A549 (cell line): ENCODE measurements around the gene PROB1. TPM values are rescaled to one million over a fixed set of nuclear protein-coding genes. Genes with fewer than 3 reads are reported as not detected.
A peak's percentile ranks its signal among the peaks of the same experiment; 100 is the strongest.

Source experiments
- ATAC-seq, 2 experiments: fragments of 200-7000 bp in 1 of 2; fragments of >200 bp in 1 of 2; cut with Nextera tagmentation in 1 of 2; cut with Tn5 transposase in 1 of 2; 3 replicates each; pipeline versions ENCODE4 v1.8.0 to v1.9.1; 2018 to 2020; ENCODE audit warnings: mild to moderate bottlenecking in 1 of 2, moderate library complexity in 1 of 2
- CTCF ChIA-PET: fragments of 300-600 bp; sonication (Branson Sonifier 250); formaldehyde crosslinking; extraction: SDS; loops from one replicate; lab custom pipeline; 2021; ENCODE audit warnings: antibody characterized with exemption, inconsistent platforms; lab: Yijun Ruan, JAX
- POLR2A ChIA-PET: fragments of 350-600 bp; formaldehyde crosslinking; extraction: SDS; loops from one replicate; lab custom pipeline; 2021; ENCODE audit warnings: antibody characterized with exemption, inconsistent platforms; lab: Yijun Ruan, JAX
- DNase-seq, 2 experiments: peaks; one replicate each; pipeline versions ENCODE4 v3.0.0 to v3.0.0-alpha.2; 2011 to 2016; ENCODE audit warnings: low read depth in 1 of 2, low spot score in 1 of 2
- FAIRE-seq: peaks from 2 replicates; lab custom pipeline; 2011; peaks lifted over from hg19 to GRCh38; lab: Jason Lieb, UNC
- H3K27ac ChIP-seq, 2 experiments: fragments of >200 bp; sonication (Bioruptor Twin); formaldehyde crosslinking; 3 replicates each; pipeline ENCODE4 v1.5.1; 2016 to 2017
- H3K4me1 ChIP-seq: fragments of >200 bp; sonication (Bioruptor Twin); formaldehyde crosslinking; 3 replicates; pipeline ENCODE4 v1.6.1; 2016
- H3K4me2 ChIP-seq: fragments of >200 bp; sonication (Bioruptor Twin); formaldehyde crosslinking; 3 replicates; pipeline ENCODE4 v1.6.1; 2016
- H3K4me3 ChIP-seq: fragments of >200 bp; sonication (Bioruptor Twin); formaldehyde crosslinking; 3 replicates; pipeline ENCODE4 v1.5.1; 2016
- H3K9me3 ChIP-seq: fragments of >200 bp; sonication (Bioruptor Twin); formaldehyde crosslinking; 3 replicates; pipeline ENCODE4 v1.6.1; 2016
- BHLHE40 ChIP-seq: IDR thresholded peaks from 2 replicates; pipeline ENCODE4 v1.6.1; 2012; ENCODE audit warnings: low read depth, low read length, inconsistent platforms
- CBX2 ChIP-seq: fragments of 200-600 bp; sonication (generic); IDR thresholded peaks from 2 replicates; pipeline ENCODE4 v1.6.1; 2016; ENCODE audit warnings: low read depth, mild to moderate bottlenecking, borderline replicate concordance
- CHD4 ChIP-seq: fragments of 200-600 bp; sonication (generic); IDR thresholded peaks from 2 replicates; pipeline ENCODE4 v1.6.1; 2016; ENCODE audit warnings: antibody characterized with exemption, mild to moderate bottlenecking, borderline replicate concordance
- EHF ChIP-seq: fragments of 250-450 bp; sonication (Bioruptor Pico); IDR thresholded peaks from 2 replicates; pipeline ENCODE4 v1.5.0; 2020; ENCODE audit warnings: mild to moderate bottlenecking
- EHMT2 ChIP-seq: fragments of 200-600 bp; sonication (generic); IDR thresholded peaks from 2 replicates; pipeline ENCODE4 v1.6.1; 2016; ENCODE audit warnings: antibody characterized with exemption, low read depth, mild to moderate bottlenecking, moderate library complexity
- ESRRA ChIP-seq: fragments of 150-350 bp; IDR thresholded peaks from 2 replicates; pipeline ENCODE4 v1.6.1; 2014; ENCODE audit warnings: mild to moderate bottlenecking, low read length, borderline replicate concordance
- FOSB ChIP-seq: fragments of 250-450 bp; sonication (Bioruptor Pico); IDR thresholded peaks from 2 replicates; pipeline ENCODE4 v1.5.0; 2020; ENCODE audit warnings: mild to moderate bottlenecking, moderate library complexity
- FOSL2 ChIP-seq, 2 experiments: fragments of 450-650 bp in 1 of 2; fragments of >200 bp in 1 of 2; sonication (Bioruptor Twin) in 1 of 2; formaldehyde crosslinking; IDR thresholded peaks; 2 replicates each; pipeline versions ENCODE4 v1.5.0 to v1.6.1; 2016 to 2020; ENCODE audit warnings: mild to moderate bottlenecking in 1 of 2, moderate library complexity in 1 of 2
- FOXS1 ChIP-seq: fragments of 250-450 bp; sonication (Bioruptor Pico); IDR thresholded peaks from 2 replicates; pipeline ENCODE4 v1.5.0; 2020; ENCODE audit warnings: mild to moderate bottlenecking, moderate library complexity
- HOXA7 ChIP-seq: fragments of 250-450 bp; sonication (Bioruptor Pico); IDR thresholded peaks from 2 replicates; pipeline ENCODE4 v1.5.0; 2020; ENCODE audit warnings: mild to moderate bottlenecking, moderate library complexity
- JUN ChIP-seq, 2 experiments: fragments of >200 bp; sonication (Bioruptor Twin); formaldehyde crosslinking; IDR thresholded peaks; 2 replicates in 1 of 2; 3 replicates in 1 of 2; pipeline ENCODE4 v1.6.1; 2016 to 2017
- KDM5A ChIP-seq: fragments of 200-600 bp; sonication (generic); IDR thresholded peaks from 2 replicates; pipeline ENCODE4 v1.6.1; 2016; ENCODE audit warnings: antibody characterized with exemption, mild to moderate bottlenecking
- MAZ ChIP-seq: fragments of 150-350 bp; IDR thresholded peaks from 2 replicates; pipeline ENCODE4 v1.6.1; 2014; ENCODE audit warnings: antibody characterized with exemption, low read depth, low read length, borderline replicate concordance
- NPAS2 ChIP-seq: fragments of 250-450 bp; sonication (Bioruptor Pico); IDR thresholded peaks from 2 replicates; pipeline ENCODE4 v1.8.0; 2022; ENCODE audit warnings: mild to moderate bottlenecking, moderate library complexity, borderline replicate concordance
- NR3C1 ChIP-seq: fragments of >200 bp; sonication (Bioruptor Twin); formaldehyde crosslinking; IDR thresholded peaks from 3 replicates; pipeline ENCODE4 v1.6.1; 2017
- POLR2A ChIP-seq: IDR thresholded peaks from 2 replicates; pipeline ENCODE4 v1.6.1; 2012; ENCODE audit warnings: mild to moderate bottlenecking, low read length
- RAD21 ChIP-seq, 2 experiments: fragments of >200 bp in 1 of 2; sonication (Bioruptor Twin) in 1 of 2; formaldehyde crosslinking in 1 of 2; IDR thresholded peaks in 1 of 2; conservative IDR thresholded peaks in 1 of 2; 2 replicates in 1 of 2; 3 replicates in 1 of 2; pipeline ENCODE4 v1.6.1; 2012 to 2018; ENCODE audit warnings: inconsistent platforms in 1 of 2
- RNF2 ChIP-seq: fragments of 200-600 bp; sonication (generic); IDR thresholded peaks from 2 replicates; pipeline ENCODE4 v1.6.1; 2016; ENCODE audit warnings: low read depth, mild to moderate bottlenecking, antibody characterized with exemption, moderate library complexity, borderline replicate concordance
- SREBF2 ChIP-seq: fragments of 450-650 bp; IDR thresholded peaks from 2 replicates; pipeline ENCODE4 v1.6.1; 2014; ENCODE audit warnings: mild to moderate bottlenecking, moderate library complexity
- TP53 ChIP-seq: fragments of 250-450 bp; sonication (Bioruptor Pico); IDR thresholded peaks from 2 replicates; pipeline ENCODE4 v1.5.0; 2021; ENCODE audit warnings: mild to moderate bottlenecking, moderate library complexity
- ZNF302 ChIP-seq: fragments of 250-450 bp; sonication (Bioruptor Pico); IDR thresholded peaks from 2 replicates; pipeline ENCODE4 v1.9.0; 2021; ENCODE audit warnings: inconsistent platforms, mild to moderate bottlenecking, moderate library complexity
- WGBS: methylation state at CpG from one replicate; pipeline ENCODE4 v1.1.6; 2017; ENCODE audit errors: missing lambda C conversion rate; 5-methylcytosine and 5-hydroxymethylcytosine counted together
- polyA plus RNA-seq, 4 experiments: library from polyadenylated mRNA; depleted of rRNA in 3 of 4; stranded (reverse); fragments of >200 nt; fragmentation: RNase III in 1 of 4; extraction: RNeasy Plus Mini Kit Qiagen cat#74134 plus additional on column Dnase treatment in 1 of 4; gene quantifications; 2 replicates in 3 of 4; 3 replicates in 1 of 4; pipeline ENCODE4 v1.2.3, GENCODE V29; 2011 to 2017
- TF ChIP-seq, protein P1 (sequence below): fragments of >200 bp; sonication (Bioruptor Twin); formaldehyde crosslinking; IDR thresholded peaks from 3 replicates; pipeline ENCODE4 v1.6.1; 2016
- TF ChIP-seq, protein P2 (sequence below): fragments of >200 bp; sonication (Bioruptor Twin); formaldehyde crosslinking; IDR thresholded peaks from 3 replicates; pipeline ENCODE4 v1.5.1; 2016
- TF ChIP-seq, protein P3 (sequence below): IDR thresholded peaks from 2 replicates; pipeline ENCODE4 v1.6.1; 2012

Gene PROB1
- polyA plus RNA-seq, 2 of the 4 experiments (the other 2 are of a cell fraction): 0.23 to 0.48 TPM

DNA sequence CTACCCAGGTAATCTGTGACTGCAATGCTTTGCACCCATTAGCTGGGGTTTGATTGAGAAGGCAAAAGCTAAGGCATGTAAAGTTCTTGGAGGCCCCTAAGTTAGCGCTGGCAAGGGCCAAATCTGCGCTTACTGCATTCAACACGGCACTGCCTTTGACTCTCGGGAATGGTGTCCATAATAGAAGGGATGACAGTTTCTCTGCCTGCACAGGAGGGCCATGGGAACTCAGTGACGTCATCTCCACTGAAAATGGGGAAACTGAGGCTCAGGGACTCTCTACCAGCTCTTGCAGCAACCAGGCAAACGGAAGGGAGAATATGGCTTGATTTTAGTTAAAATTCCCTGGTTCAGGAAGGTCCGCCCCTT, 8.5 kb upstream of the PROB1 start (continued):
- TF ChIP-seq, protein P1, sequence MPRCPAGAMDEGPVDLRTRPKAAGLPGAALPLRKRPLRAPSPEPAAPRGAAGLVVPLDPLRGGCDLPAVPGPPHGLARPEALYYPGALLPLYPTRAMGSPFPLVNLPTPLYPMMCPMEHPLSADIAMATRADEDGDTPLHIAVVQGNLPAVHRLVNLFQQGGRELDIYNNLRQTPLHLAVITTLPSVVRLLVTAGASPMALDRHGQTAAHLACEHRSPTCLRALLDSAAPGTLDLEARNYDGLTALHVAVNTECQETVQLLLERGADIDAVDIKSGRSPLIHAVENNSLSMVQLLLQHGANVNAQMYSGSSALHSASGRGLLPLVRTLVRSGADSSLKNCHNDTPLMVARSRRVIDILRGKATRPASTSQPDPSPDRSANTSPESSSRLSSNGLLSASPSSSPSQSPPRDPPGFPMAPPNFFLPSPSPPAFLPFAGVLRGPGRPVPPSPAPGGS: no peak
- TF ChIP-seq, all 56 proteins: peak for 0

DNA sequence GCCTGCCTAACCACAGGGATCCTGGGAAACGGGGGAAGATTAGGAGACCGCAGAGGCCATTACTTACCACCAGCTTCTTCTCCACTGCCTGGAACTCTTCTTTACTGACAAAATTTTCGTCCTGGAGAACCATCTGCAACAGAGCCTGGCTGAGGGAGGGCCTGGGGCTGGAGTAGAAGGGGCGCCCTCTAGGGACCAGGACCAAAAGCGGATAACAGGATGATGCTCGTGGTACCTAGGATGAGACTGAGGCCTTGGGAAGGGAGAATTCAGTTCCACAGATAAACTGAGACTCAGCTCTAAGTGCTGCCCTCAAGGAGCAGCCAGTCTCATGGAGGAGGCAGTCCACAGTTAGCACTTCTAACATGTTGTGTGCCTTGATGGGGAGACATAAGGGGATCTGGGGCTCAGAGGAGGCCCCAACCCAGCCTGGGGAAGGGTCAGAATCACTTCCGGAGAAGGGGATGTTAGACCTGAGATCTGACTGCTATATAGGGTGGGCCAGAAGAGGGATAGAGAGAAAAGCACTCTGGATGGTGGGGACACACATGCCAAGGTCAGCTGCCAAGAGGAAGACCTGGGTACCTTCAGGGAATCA, 7.8 kb upstream of the PROB1 start:
- TF ChIP-seq TP53 (CRISPR knock-in tag) (no peak), MAZ (no peak), EHF (no peak), RAD21 (conservative IDR thresholded peaks at IDR 0.05 in 1 of 2, IDR thresholded peaks at IDR 0.05 in 1 of 2) (peak in 1 of 2 experiments; percentile 52; a peak in 2 of 5 replicates), FOXS1 (no peak), EHMT2 (no peak), NR3C1 (no peak)
- TF ChIP-seq, protein P2, sequence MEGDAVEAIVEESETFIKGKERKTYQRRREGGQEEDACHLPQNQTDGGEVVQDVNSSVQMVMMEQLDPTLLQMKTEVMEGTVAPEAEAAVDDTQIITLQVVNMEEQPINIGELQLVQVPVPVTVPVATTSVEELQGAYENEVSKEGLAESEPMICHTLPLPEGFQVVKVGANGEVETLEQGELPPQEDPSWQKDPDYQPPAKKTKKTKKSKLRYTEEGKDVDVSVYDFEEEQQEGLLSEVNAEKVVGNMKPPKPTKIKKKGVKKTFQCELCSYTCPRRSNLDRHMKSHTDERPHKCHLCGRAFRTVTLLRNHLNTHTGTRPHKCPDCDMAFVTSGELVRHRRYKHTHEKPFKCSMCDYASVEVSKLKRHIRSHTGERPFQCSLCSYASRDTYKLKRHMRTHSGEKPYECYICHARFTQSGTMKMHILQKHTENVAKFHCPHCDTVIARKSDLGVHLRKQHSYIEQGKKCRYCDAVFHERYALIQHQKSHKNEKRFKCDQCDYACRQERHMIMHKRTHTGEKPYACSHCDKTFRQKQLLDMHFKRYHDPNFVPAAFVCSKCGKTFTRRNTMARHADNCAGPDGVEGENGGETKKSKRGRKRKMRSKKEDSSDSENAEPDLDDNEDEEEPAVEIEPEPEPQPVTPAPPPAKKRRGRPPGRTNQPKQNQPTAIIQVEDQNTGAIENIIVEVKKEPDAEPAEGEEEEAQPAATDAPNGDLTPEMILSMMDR: peak; percentile 58
- Histone ChIP-seq H3K4me1 (peaks cover 18% of the 10 kb centered on the region), H3K27ac (peak overlapping the region in 1 of 2 experiments; percentile 91; a peak in 1 of 6 replicates), H3K9me3 (no peaks in the 10 kb centered on the region), H3K4me2 (peak overlapping the region; percentile 71), H3K4me3 (no peak overlapping the region)
- 55% methylated on average over 7 of the region's 7 CpGs for WGBS
- FAIRE-seq (no peak), ATAC-seq (peak; percentile 38 to 53; a peak in 3 of 6 replicates), DNase-seq (peak; percentile 63 to 72)
- CTCF ChIA-PET: interaction anchor here (0.9 to 6.1 kb wide), 7 partner anchors 9 to 114 kb away, joined by 3 to 48 read pairs (median 5); partner anchors contain the start of gene PAIP2
- POLR2A ChIA-PET: interaction anchor here (0.9 kb wide), 1 partner anchor 10 kb away, joined by 3 read pairs; no protein-coding TSS in a partner anchor

DNA sequence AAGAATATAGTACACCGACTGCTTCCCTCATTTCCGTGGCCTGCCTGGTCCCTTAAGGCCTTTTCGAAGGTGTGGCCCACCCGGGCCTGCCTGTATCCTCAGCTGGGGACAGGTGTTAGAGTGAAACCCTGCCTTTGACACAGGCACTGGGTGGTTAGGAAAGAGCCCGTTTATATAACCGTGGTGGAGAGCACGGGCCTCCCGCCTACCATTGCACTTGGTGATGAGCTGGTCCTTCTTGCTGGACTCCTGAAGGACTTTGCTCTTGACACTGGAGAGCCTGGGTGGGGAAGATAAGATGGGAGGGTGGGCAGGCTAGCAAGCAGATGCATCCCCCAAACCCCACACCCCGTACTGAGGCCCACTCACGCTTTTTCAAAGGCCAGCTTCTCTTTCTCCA, 6.6 kb upstream of the PROB1 start:
- TF ChIP-seq KDM5A (no peak), POLR2A (no peak), FOSB (CRISPR knock-in tag) (no peak)
- Histone ChIP-seq H3K4me1 (peaks cover 18% of the 10 kb centered on the region), H3K9me3 (no peaks in the 10 kb centered on the region), H3K4me2 (no peak overlapping the region), H3K4me3 (no peak overlapping the region), H3K27ac (no peak overlapping the region)
- DNase-seq (no peak), ATAC-seq (no peak), FAIRE-seq (no peak)
- POLR2A ChIA-PET: interaction anchor here (0.6 to 0.9 kb wide), 2 partner anchors 9 to 90 kb away, joined by 3 to 4 read pairs; no protein-coding TSS in a partner anchor
- CTCF ChIA-PET: interaction anchor here (0.9 to 2.5 kb wide), 4 partner anchors 8 to 21 kb away, joined by 3 to 16 read pairs (median 4); no protein-coding TSS in a partner anchor
- 83% methylated on average over 10 of the region's 10 CpGs for WGBS

DNA sequence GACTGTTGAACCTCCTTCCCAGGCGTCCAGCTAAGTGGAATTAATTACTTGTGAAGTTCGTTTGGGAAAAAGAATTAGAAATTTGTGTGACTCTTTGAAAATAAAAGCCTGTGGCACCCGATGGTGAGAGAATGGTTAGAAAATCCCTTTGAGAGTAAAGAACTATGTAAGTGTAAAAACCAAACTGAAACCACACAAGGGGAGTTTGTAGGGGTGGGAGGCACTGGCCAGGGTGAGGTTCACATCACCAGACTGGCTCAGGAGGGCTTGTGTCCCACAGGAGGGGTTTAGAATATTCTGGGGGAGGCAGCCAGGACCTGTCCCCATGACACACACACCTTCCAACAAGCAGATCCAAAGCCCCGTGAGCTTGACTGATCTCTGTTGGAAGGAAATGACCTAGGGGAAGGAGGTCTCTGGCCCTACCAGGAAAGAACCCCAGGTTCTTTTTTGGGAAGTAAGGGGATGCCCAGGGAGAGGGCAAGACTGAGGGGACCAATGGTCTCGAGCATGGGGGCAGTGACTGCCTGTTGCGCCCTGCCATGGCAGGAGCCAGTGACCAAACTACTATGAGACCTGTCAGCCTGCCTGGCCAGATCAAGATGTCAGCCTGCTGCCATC, 4.7 kb upstream of the PROB1 start:
- Histone ChIP-seq H3K4me2 (no peak overlapping the region), H3K27ac (no peak overlapping the region), H3K4me1 (peaks cover 26% of the 10 kb centered on the region), H3K9me3 (no peaks in the 10 kb centered on the region), H3K4me3 (no peak overlapping the region)
- CTCF ChIA-PET: no interaction called here
- ATAC-seq: no peak
- 76% methylated on average over 6 of the region's 6 CpGs for WGBS
- FAIRE-seq: no peak
- DNase-seq: no peak
- POLR2A ChIA-PET: interaction anchor here (0.7 kb wide), 1 partner anchor 126 kb away, joined by 4 read pairs; no protein-coding TSS in a partner anchor
- TF ChIP-seq CBX2: no peak
- no peak for TF ChIP-seq EHMT2
- TF ChIP-seq SREBF2: no peak
- TF ChIP-seq RNF2: no peak
- no peak for TF ChIP-seq FOXS1
- no peak for TF ChIP-seq FOSL2 (IDR thresholded peaks at IDR 0.05)
- no peak for TF ChIP-seq FOSL2 (CRISPR knock-in tag; IDR thresholded peaks at IDR 0.05)
- TF ChIP-seq, protein P3, sequence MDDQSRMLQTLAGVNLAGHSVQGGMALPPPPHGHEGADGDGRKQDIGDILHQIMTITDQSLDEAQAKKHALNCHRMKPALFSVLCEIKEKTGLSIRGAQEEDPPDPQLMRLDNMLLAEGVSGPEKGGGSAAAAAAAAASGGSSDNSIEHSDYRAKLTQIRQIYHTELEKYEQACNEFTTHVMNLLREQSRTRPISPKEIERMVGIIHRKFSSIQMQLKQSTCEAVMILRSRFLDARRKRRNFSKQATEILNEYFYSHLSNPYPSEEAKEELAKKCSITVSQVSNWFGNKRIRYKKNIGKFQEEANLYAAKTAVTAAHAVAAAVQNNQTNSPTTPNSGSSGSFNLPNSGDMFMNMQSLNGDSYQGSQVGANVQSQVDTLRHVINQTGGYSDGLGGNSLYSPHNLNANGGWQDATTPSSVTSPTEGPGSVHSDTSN: no peak
- TF ChIP-seq, protein P2: no peak
- no peak for TF ChIP-seq ESRRA
- no peak for TF ChIP-seq HOXA7 (CRISPR knock-in tag)
- no peak for TF ChIP-seq BHLHE40
- TF ChIP-seq JUN (IDR thresholded peaks at IDR 0.05): no peak
- no peak for TF ChIP-seq CHD4
- TF ChIP-seq NPAS2 (CRISPR knock-in tag): no peak
- TF ChIP-seq ZNF302 (CRISPR knock-in tag): no peak
